PC-3 (cell line): ENCODE data around the gene CDK14. TPM values are rescaled to one million over a fixed set of nuclear protein-coding genes. Genes with fewer than 3 reads are reported as not detected.
A peak's percentile ranks its signal among the peaks of the same experiment; 100 is the strongest.

Source experiments
- ATAC-seq: fragments of 200-7000 bp; cut with Tn5 transposase; 2 replicates; pipeline ENCODE4 v1.9.1; 2020; ENCODE audit warnings: mild to moderate bottlenecking, moderate library complexity
- BruUV-seq: library from RNA; stranded (reverse); fragments of 400-500 nt; replicated peaks from 2 replicates; lab custom pipeline; 2021; lab: Mats Ljungman, UMichigan
- CTCF ChIA-PET: fragments of 300-600 bp; sonication (Branson Sonifier 250); formaldehyde crosslinking; loops from one replicate; lab custom pipeline; 2022; ENCODE audit warnings: antibody characterized with exemption; lab: Charles Lee
- POLR2A ChIA-PET: fragments of 300-600 bp; sonication (Branson Sonifier 250); formaldehyde crosslinking; loops from one replicate; lab custom pipeline; 2022; ENCODE audit warnings: antibody characterized with exemption; ENCODE audit not compliant: unreplicated experiment; lab: Charles Lee
- DNase-seq: peaks from one replicate; pipeline ENCODE4 v3.0.0-alpha.2; 2015
- H2AFZ ChIP-seq: fragments of 300-600 bp; sonication (generic); 2 replicates; pipeline ENCODE4 v1.6.0; 2016; ENCODE audit warnings: antibody characterized with exemption, low read length
- H3F3A ChIP-seq: fragments of 300-600 bp; sonication (generic); one replicate; pipeline ENCODE4 v1.6.0; 2017; ENCODE audit warnings: antibody characterized with exemption, low read length, control low read depth, mild to moderate bottlenecking; ENCODE audit not compliant: unreplicated experiment
- H3K27ac ChIP-seq: fragments of 300-600 bp; sonication (generic); 2 replicates; pipeline ENCODE4 v1.5.1; 2016; ENCODE audit warnings: mild to moderate bottlenecking, low read length
- H3K27me3 ChIP-seq: fragments of 300-600 bp; sonication (generic); 2 replicates; pipeline ENCODE4 v1.6.1; 2016; ENCODE audit warnings: low read length, mixed read lengths
- H3K36me3 ChIP-seq: fragments of 300-600 bp; sonication (generic); 2 replicates; pipeline ENCODE4 v1.6.1; 2016; ENCODE audit warnings: low read depth, mixed run types, low read length, mixed read lengths
- H3K4me1 ChIP-seq: fragments of 300-600 bp; sonication (generic); 2 replicates; pipeline ENCODE4 v1.5.1; 2016; ENCODE audit warnings: low read length; ENCODE audit not compliant: insufficient read depth
- H3K4me2 ChIP-seq: fragments of 300-600 bp; sonication (generic); 2 replicates; pipeline ENCODE4 v1.6.0; 2016; ENCODE audit warnings: low read length
- H3K4me3 ChIP-seq: fragments of 300-600 bp; sonication (generic); 2 replicates; pipeline ENCODE4 v1.5.1; 2016; ENCODE audit warnings: mild to moderate bottlenecking, low read length, mixed read lengths
- H3K79me2 ChIP-seq: fragments of 300-600 bp; sonication (generic); 2 replicates; pipeline ENCODE4 v1.6.1; 2017; ENCODE audit warnings: low read length, mixed read lengths
- H3K9ac ChIP-seq: fragments of 300-600 bp; sonication (generic); 2 replicates; pipeline ENCODE4 v1.6.0; 2016; ENCODE audit warnings: mild to moderate bottlenecking, low read length
- H3K9me2 ChIP-seq: fragments of 300-600 bp; sonication (generic); replicated peaks from 2 replicates; pipeline ENCODE4 v1.6.1; 2016; ENCODE audit warnings: mixed run types, low read length, mixed read lengths
- H3K9me3 ChIP-seq: fragments of 300-600 bp; sonication (generic); 2 replicates; pipeline ENCODE4 v1.6.1; 2016; ENCODE audit warnings: low read length, mixed read lengths
- H4K20me1 ChIP-seq: fragments of 300-600 bp; sonication (generic); 2 replicates; pipeline ENCODE4 v1.6.1; 2016; ENCODE audit warnings: low read length, mixed read lengths
- CTCF ChIP-seq: fragments of 300-600 bp; sonication (generic); conservative IDR thresholded peaks from 2 replicates; pipeline ENCODE4 v1.5.1; 2017; ENCODE audit warnings: antibody characterized with exemption, low read depth, mild to moderate bottlenecking, low read length
- EZH2 ChIP-seq: fragments of 300-600 bp; sonication (generic); IDR thresholded peaks from one replicate; pipeline ENCODE4 v1.6.1; 2017; ENCODE audit warnings: antibody characterized with exemption, mild to moderate bottlenecking, low read length; ENCODE audit not compliant: unreplicated experiment
- EZH2phosphoT487 ChIP-seq: fragments of 300-600 bp; sonication (generic); IDR thresholded peaks from 2 replicates; pipeline ENCODE4 v1.6.1; 2018; ENCODE audit warnings: mild to moderate bottlenecking, antibody characterized with exemption, low read length, borderline replicate concordance
- intact Hi-C: fragments of 100-400 bp; cut with micrococcal nuclease; formaldehyde crosslinking; loops from 2 replicates; pipeline ENCODE4 v1.9.0; 2023
- total RNA-seq: library from RNA; depleted of rRNA; stranded (reverse); fragments of >200 nt; gene quantifications from 2 replicates; pipeline ENCODE4 v1.2.3, GENCODE V29; 2014

The CDK14 gene
- total RNA-seq, 1 experiment from 2014 or later: 8.2 TPM

GRCh38 chr7:90564455-90564854 is 31.7 kb upstream of the CDK14 start:
- TF ChIP-seq EZH2 (no peak), CTCF (no peak), EZH2phosphoT487 (no peak)
- H2AFZ ChIP-seq: no peak overlapping the region
- H4K20me1 ChIP-seq: no peaks in the 10 kb centered on the region
- H3K9me2 ChIP-seq: no peaks in the 10 kb centered on the region
- ChIA-PET CTCF (no interaction called here), POLR2A (interaction anchor here (0.5 kb wide), 1 partner anchor 1199 kb away, joined by 5 read pairs; no protein-coding TSS in a partner anchor)
- H3K9me3 ChIP-seq: no peaks in the 10 kb centered on the region
- intact Hi-C loops: no loop called here
- H3K4me3 ChIP-seq: no peak overlapping the region
- no TSS peak for BruUV-seq
- no peaks in the 10 kb centered on the region for H3K79me2 ChIP-seq
- H3K27ac ChIP-seq: no peak overlapping the region
- no peaks in the 10 kb centered on the region for H3F3A ChIP-seq
- ATAC-seq: no peak
- no peaks in the 10 kb centered on the region for H3K4me1 ChIP-seq
- H3K9ac ChIP-seq: no peak overlapping the region
- H3K36me3 ChIP-seq: no peaks in the 10 kb centered on the region
- no peak for DNase-seq
- no peaks in the 10 kb centered on the region for H3K27me3 ChIP-seq
- H3K4me2 ChIP-seq: no peak overlapping the region

- BruUV-seq: no TSS peak
- intact Hi-C loops: no loop called here
- H3K27ac ChIP-seq: no peak overlapping the region
- no peaks in the 10 kb centered on the region for H3F3A ChIP-seq
- H3K79me2 ChIP-seq: no peaks in the 10 kb centered on the region
- H3K9me3 ChIP-seq: no peaks in the 10 kb centered on the region
- POLR2A ChIA-PET: no interaction called here
- DNase-seq: no peak
- H3K9ac ChIP-seq: no peak overlapping the region
- H3K9me2 ChIP-seq: no peaks in the 10 kb centered on the region
- no peaks in the 10 kb centered on the region for H3K36me3 ChIP-seq
- H3K27me3 ChIP-seq: no peaks in the 10 kb centered on the region
- H3K4me3 ChIP-seq: no peak overlapping the region
- no peak overlapping the region for H2AFZ ChIP-seq
- no peaks in the 10 kb centered on the region for H4K20me1 ChIP-seq
- H3K4me1 ChIP-seq: no peaks in the 10 kb centered on the region
- CTCF ChIA-PET: no interaction called here
- ATAC-seq: peak; percentile 48
- H3K4me2 ChIP-seq: 0 out of 2 replicates have a peak overlapping the region, but pooled peaks have one; percentile 8
- no peak for TF ChIP-seq CTCF
- TF ChIP-seq EZH2phosphoT487: no peak
- no peak for TF ChIP-seq EZH2
Observed at GRCh38 chr7:90568213-90568612, 27.9 kb upstream of the CDK14 start.

GRCh38 chr7:90569368-90569767 is 26.8 kb upstream of the CDK14 start:
- no TSS peak for BruUV-seq
- POLR2A ChIA-PET: no interaction called here
- DNase-seq (no peak), ATAC-seq (no peak)
- TF ChIP-seq CTCF (no peak), EZH2 (no peak), EZH2phosphoT487 (no peak)
- H3K27me3 ChIP-seq: no peaks in the 10 kb centered on the region
- no peak overlapping the region for H2AFZ ChIP-seq
- no peaks in the 10 kb centered on the region for H3K79me2 ChIP-seq
- intact Hi-C loops: no loop called here
- H3K9me2 ChIP-seq: no peaks in the 10 kb centered on the region
- no peaks in the 10 kb centered on the region for H3K4me1 ChIP-seq
- H3K4me3 ChIP-seq: no peak overlapping the region
- no peaks in the 10 kb centered on the region for H4K20me1 ChIP-seq
- no peaks in the 10 kb centered on the region for H3K9me3 ChIP-seq
- H3F3A ChIP-seq: no peaks in the 10 kb centered on the region
- H3K9ac ChIP-seq: no peak overlapping the region
- no peak overlapping the region for H3K27ac ChIP-seq
- CTCF ChIA-PET: no interaction called here
- no peak overlapping the region for H3K4me2 ChIP-seq
- H3K36me3 ChIP-seq: no peaks in the 10 kb centered on the region
